HUES6 (cell line): ENCODE measurements around the gene TM7SF2.

Source experiments
- H3K27ac ChIP-seq: 2 replicates; pipeline ENCODE4 v1.7.0; 2013; ENCODE audit warnings: low read depth, mild to moderate bottlenecking, low read length, inconsistent platforms
- H3K27me3 ChIP-seq: 2 replicates; pipeline ENCODE4 v1.6.1; 2013; ENCODE audit warnings: low read length; ENCODE audit not compliant: control insufficient read depth, insufficient read depth
- H3K36me3 ChIP-seq: 2 replicates; pipeline ENCODE4 v1.6.1; 2013; ENCODE audit warnings: low read length; ENCODE audit not compliant: control insufficient read depth, insufficient read depth
- H3K4me1 ChIP-seq: 2 replicates; pipeline ENCODE4 v1.6.1; 2013; ENCODE audit warnings: low read length; ENCODE audit not compliant: control insufficient read depth, insufficient read depth
- H3K4me3 ChIP-seq: 2 replicates; pipeline ENCODE4 v1.5.1; 2013; ENCODE audit warnings: low read depth, low read length
- H3K9ac ChIP-seq: one replicate; pipeline ENCODE4 v1.6.1; 2013; ENCODE audit warnings: mild to moderate bottlenecking, low read length
- H3K9me3 ChIP-seq: 2 replicates; pipeline ENCODE4 v1.6.1; 2013; ENCODE audit warnings: low read depth, low read length; ENCODE audit not compliant: control insufficient read depth, insufficient read depth

The TM7SF2 gene

DNA sequence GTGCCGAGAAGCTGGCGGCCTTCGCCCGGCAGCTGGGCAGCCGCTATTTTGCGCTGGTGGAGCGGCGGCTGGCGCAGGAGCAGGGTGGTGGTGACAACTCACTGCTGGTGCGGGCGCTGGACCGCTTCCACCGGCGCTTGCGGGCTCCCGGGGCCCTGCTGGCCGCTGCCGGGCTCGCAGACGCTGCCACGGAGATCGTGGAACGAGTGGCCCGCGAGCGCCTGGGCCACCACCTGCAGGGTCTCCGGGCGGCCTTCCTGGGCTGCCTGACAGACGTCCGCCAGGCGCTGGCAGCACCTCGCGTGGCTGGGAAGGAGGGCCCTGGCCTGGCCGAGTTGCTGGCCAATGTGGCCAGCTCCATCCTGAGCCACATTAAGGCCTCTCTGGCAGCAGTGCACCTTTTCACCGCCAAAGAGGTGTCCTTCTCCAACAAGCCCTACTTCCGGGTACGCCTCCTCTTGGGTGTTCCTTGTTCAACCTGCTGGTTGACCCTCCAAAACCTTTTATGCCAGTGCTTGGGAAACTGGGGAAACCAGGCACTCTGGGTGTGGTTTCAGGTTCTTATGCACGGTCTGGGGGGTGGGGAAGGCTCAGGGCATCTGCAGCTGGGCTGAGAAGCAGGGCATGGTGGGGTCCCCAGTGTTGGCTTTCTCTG is 3.1 kb upstream of the TM7SF2 start:
- Histone ChIP-seq H3K27ac (no peak overlapping the region), H3K36me3 (peaks cover 20% of the 10 kb centered on the region), H3K9ac (no peak overlapping the region), H3K4me1 (peaks cover 18% of the 10 kb centered on the region), H3K4me3 (no peak overlapping the region), H3K27me3 (no peaks in the 10 kb centered on the region), H3K9me3 (no peaks in the 10 kb centered on the region)

DNA sequence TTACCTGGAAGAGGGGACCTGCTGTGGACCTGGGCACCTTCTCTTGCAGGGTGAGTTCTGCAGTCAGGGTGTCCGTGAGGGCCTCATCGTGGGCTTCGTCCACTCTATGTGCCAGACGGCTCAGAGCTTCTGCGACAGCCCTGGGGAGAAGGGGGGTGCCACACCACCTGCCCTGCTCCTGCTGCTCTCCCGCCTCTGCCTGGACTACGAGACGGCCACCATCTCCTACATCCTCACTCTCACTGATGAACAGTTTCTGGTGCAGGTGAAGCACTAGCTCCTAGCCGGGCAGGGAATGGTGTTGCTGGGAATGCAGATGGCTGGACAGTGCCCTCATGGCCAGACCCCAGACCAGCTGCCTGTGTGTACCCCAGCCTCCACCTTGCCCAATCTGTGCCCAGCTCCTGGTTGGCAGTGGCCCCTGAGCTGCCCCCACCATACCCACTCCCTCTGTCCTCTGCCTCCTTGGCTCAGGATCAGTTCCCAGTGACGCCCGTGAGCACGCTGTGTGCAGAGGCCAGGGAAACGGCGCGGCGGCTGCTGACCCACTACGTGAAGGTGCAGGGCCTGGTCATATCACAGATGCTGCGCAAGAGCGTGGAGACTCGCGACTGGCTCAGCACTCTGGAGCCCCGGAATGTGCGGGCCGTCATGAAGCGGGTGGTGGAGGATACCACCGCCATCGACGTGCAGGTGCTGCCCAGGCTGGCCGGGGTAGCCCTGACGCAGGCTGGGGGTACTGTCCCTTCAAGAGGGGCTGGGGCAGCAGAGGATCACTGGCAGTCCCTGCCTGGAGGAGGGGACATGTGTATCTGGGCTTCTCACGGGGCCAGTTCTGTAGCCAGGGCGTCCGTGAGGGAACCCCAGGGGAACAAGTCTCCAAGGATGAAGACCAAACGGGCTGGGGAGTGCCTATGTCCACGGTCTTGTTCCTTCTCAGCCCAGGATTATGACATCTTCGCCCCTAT is 2.2 kb upstream of the TM7SF2 start:
- Histone ChIP-seq H3K9me3 (no peaks in the 10 kb centered on the region), H3K9ac (no peak overlapping the region), H3K27ac (no peak overlapping the region), H3K4me3 (no peak overlapping the region), H3K27me3 (no peaks in the 10 kb centered on the region), H3K36me3 (peaks cover 23% of the 10 kb centered on the region), H3K4me1 (peaks cover 18% of the 10 kb centered on the region)

DNA sequence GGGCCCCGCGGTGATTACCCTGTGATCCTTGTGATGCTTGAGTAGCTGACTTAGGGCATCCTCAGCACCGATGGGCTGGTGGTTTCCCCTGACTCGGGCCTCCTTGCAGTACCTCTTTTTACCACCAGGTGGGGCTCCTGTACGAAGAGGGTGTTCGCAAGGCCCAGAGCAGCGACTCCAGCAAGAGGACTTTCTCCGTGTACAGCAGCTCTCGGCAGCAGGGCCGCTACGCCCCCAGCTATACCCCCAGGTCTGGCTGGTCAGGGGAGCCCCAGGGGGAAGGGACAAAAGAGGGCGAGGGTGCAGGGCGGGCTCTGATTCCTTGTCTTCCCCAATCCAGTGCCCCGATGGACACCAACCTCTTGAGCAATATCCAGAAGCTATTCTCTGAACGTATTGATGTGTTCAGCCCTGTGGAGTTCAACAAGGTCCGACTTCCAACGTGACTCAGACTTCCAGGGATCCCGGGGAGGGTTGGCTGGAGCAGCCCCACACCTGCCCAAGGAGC is 1.3 kb upstream of the TM7SF2 start:
- Histone ChIP-seq H3K27ac (no peak overlapping the region), H3K36me3 (peaks cover 30% of the 10 kb centered on the region), H3K4me1 (peaks cover 18% of the 10 kb centered on the region), H3K27me3 (no peaks in the 10 kb centered on the region), H3K9ac (no peak overlapping the region), H3K9me3 (no peaks in the 10 kb centered on the region), H3K4me3 (no peak overlapping the region)

DNA sequence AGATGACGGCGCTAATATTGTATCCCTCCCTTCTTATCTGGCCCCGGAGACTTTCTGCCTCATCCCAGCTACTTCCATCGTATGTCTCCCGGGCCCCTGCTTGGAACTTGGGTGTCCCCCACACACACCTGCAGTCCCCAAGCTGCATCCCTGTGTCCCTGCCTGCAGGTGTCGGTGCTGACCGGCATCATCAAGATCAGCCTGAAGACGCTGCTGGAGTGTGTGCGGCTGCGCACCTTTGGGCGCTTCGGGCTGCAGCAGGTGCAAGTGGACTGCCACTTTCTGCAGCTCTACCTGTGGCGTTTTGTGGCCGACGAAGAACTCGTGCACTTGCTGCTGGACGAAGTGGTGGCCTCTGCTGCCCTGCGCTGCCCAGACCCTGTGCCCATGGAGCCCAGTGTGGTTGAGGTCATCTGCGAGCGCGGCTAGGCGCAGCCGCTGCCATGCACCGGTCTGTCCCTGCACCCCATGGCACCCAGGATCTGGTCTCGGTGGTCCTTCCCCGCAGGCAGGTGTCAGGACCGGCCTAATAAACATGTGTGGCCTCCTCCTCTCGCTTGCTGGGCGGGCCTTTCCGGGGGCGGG is 421 bp upstream of the TM7SF2 start:
- peaks cover 34% of the 10 kb centered on the region for H3K36me3 ChIP-seq
- peak overlapping the region; percentile 50 for H3K4me3 ChIP-seq
- H3K4me1 ChIP-seq = peaks cover 19% of the 10 kb centered on the region
- no peaks in the 10 kb centered on the region for H3K9me3 ChIP-seq
- H3K27me3 ChIP-seq = no peaks in the 10 kb centered on the region
- H3K9ac ChIP-seq = no peak overlapping the region
- no peak overlapping the region for H3K27ac ChIP-seq

DNA sequence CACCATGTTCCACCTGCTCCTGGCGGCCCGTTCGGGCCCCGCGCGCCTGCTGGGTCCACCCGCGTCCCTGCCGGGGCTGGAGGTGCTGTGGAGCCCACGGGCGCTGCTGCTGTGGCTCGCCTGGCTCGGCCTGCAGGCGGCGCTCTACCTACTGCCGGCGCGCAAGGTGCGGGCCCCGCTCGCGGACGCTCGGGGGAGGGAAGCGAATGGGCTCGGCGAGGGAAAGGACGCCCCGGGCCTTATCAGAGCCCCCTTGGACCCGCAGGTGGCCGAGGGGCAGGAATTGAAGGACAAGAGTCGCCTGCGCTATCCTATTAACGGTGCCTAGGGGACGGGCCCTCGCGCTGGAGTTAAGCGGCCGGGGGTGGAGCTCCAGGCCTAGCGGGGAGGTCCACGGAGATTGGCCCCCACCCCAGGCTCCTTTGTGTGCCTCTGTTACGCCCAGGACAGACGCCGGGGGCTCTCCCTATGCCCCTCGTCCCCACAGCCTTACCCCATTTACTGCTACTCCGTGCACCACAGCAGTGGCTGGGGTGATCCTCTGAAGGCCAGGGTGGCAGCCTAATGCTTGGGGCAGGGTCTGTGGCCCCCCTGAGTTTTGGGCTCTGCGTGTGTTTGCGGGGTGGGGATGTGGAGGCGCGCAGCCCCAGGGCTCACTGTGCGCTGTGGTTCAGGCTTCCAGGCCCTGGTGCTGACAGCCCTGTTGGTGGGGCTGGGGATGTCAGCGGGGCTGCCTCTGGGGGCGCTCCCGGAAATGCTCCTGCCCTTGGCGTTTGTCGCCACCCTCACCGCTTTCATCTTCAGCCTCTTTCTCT is 1.1 kb downstream of the TM7SF2 start:
- peak overlapping the region; percentile 84 for H3K4me3 ChIP-seq
- no peaks in the 10 kb centered on the region for H3K27me3 ChIP-seq
- H3K9me3 ChIP-seq = no peaks in the 10 kb centered on the region
- H3K27ac ChIP-seq = peak overlapping the region; percentile 65; the same call in 1 of the 2 replicates
- peaks cover 28% of the 10 kb centered on the region for H3K36me3 ChIP-seq
- H3K4me1 ChIP-seq = peaks cover 25% of the 10 kb centered on the region
- H3K9ac ChIP-seq = peak overlapping the region; percentile 79

DNA sequence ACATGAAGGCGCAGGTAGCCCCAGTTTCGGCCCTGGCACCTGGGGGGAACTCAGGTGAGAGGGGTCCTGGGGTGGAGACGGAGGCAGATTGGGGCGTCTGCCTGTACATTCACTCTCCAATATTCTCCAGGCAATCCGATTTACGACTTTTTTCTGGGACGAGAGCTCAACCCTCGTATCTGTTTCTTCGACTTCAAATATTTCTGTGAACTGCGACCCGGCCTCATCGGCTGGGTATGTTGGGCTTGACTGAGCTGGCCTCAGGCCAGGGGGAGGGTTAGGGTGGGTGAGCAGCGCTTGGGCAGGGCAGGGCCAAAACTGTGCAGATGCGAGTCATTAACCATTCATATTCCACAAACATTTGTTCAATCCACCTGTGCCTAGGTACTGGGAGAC is 1.7 kb downstream of the TM7SF2 start:
- Histone ChIP-seq H3K27ac (no peak overlapping the region; the same call in 1 of the 2 replicates), H3K36me3 (peaks cover 32% of the 10 kb centered on the region), H3K9me3 (no peaks in the 10 kb centered on the region), H3K4me1 (peaks cover 25% of the 10 kb centered on the region), H3K9ac (no peak overlapping the region), H3K27me3 (no peaks in the 10 kb centered on the region), H3K4me3 (peak overlapping the region; percentile 84)

DNA sequence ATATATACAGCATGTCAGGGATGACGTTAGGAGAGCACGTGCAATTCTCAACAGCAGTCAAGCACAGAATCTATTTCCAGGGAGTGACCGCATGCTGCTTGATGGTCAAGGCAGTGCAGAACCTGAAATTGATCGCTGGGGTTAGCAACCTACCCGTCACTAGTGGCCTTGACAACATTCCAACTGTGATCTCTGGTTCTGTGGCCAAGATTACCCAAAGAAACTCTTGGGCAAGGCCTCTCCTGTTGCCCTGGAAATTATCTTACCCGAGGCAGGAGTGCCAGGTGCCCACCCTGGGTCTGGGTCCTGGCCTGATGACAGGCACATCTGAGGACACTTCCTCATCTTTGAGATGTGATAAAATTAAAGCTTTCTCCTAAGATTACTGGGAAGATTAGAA is 2.2 kb downstream of the TM7SF2 start:
- Histone ChIP-seq H3K9ac (no peak overlapping the region), H3K27me3 (no peaks in the 10 kb centered on the region), H3K4me1 (peaks cover 25% of the 10 kb centered on the region), H3K4me3 (no peak overlapping the region), H3K36me3 (peaks cover 36% of the 10 kb centered on the region), H3K9me3 (no peaks in the 10 kb centered on the region), H3K27ac (no peak overlapping the region)

DNA sequence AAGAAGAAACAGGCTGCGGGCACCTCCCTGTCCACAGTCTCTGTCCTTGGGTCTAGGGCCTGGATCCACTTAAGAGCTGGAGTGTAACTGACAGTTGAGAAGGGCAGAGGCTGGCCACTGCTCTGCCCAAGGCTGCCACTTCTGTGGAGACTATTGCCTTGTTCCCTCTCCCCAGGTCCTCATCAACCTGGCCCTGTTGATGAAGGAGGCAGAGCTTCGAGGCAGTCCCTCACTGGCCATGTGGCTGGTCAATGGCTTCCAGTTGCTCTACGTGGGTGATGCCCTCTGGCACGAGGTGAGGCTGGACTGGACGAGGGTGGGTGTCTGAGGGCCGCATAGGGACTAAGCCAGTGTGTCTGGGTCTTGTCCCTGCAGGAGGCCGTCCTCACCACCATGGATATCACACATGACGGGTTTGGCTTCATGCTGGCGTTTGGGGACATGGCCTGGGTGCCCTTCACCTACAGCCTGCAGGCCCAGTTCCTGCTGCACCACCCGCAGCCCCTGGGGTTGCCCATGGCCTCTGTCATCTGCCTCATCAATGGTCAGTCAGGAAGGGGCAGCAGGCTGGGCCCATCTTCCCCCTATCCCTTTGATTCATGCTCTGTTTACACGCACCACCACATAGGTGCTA is 3.0 kb downstream of the TM7SF2 start:
- peaks cover 38% of the 10 kb centered on the region for H3K36me3 ChIP-seq
- no peak overlapping the region for H3K27ac ChIP-seq
- H3K4me3 ChIP-seq = no peak overlapping the region
- H3K4me1 ChIP-seq = peaks cover 25% of the 10 kb centered on the region
- H3K27me3 ChIP-seq = no peaks in the 10 kb centered on the region
- H3K9ac ChIP-seq = no peak overlapping the region
- no peaks in the 10 kb centered on the region for H3K9me3 ChIP-seq

DNA sequence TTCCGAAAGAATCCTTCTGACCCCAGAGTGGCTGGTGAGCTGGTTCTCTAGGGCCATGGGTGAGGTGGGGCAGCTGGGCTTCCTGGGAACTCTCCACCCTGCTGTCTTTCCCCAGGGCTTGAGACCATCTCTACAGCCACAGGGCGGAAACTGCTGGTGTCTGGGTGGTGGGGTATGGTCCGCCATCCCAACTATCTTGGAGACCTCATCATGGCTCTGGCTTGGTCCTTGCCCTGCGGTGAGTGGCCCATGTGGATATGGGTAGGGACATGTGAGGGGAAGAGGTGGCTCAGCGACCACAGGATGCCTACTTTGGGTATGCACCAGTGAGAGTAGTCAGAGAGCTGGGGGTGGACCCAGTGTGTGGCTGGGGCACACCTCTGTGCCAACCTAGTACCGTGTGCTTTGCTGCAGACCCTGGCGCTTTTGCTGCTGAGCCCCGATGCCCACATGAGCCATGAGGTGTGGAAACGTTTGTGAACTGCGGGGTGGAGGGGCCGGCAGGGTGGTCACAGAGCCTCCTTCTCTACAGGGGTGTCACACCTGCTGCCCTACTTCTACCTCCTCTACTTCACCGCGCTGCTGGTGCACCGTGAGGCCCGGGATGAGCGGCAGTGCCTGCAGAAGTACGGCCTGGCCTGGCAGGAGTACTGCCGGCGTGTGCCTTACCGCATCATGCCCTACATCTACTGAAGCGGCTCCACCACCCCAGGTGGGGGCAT is 3.9 kb downstream of the TM7SF2 start:
- H3K27me3 ChIP-seq = no peaks in the 10 kb centered on the region
- H3K9me3 ChIP-seq = no peaks in the 10 kb centered on the region
- peaks cover 23% of the 10 kb centered on the region for H3K4me1 ChIP-seq
- no peak overlapping the region for H3K9ac ChIP-seq
- no peak overlapping the region for H3K4me3 ChIP-seq
- peaks cover 47% of the 10 kb centered on the region for H3K36me3 ChIP-seq
- no peak overlapping the region for H3K27ac ChIP-seq
